AML-193 (cell line): ENCODE results near the gene TCEANC.
"Not testable (repeated sequence)": the region's sequence is repeated elsewhere in the genome, so short reads cannot be mapped to it uniquely, and the experiment has no call there.

Experiments used
- DNase-seq, 2 experiments: peaks; one replicate each; lab custom pipeline; 2025; lab: John Stamatoyannopoulos, UW

TCEANC gene, protein sequence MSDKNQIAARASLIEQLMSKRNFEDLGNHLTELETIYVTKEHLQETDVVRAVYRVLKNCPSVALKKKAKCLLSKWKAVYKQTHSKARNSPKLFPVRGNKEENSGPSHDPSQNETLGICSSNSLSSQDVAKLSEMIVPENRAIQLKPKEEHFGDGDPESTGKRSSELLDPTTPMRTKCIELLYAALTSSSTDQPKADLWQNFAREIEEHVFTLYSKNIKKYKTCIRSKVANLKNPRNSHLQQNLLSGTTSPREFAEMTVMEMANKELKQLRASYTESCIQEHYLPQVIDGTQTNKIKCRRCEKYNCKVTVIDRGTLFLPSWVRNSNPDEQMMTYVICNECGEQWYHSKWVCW

DNA sequence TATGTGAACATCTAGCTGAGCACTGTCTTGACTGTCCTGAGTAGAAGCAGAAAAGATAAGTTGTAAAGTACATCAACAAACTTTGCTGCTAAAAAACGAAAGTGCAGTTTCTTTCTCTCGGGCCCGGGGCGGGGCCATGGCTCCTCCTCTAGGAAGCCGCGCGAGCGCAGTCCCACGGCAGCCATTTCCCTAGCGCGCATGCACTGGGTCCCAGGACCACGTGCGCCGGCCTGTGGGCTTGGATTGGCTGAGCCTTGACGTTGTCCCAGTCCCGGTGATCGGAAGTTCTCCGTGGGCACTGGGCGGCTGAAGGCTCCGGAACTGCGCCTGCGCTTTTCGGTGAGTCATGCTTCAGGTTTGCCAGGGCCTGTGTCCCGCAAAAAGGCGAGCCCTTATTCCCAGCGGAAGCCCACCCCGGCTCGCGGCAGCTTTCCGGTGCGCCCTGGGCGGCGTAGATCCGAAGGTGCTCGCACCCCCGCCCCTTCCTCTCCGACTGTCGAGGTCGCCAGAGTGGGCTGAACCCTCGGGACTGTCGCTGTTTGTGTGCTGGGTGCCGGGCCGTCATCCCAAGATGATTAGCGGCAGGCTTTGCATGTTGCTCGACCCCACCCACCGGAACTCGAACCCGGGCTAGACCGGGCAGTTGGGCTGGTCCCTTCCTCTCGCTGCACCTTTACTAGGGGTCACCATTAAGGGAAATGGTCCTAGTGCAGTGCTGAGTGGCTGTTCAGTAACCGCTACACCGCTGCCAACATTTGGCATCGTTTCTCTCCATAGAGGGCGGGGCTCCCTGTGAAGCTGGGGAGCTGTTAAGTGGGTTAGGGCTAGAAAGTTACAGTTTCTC, at the start of gene TCEANC:
TCEANC (plus strand) TSS at position 292 of the 844 bp plus-strand sequence. CDS start 9,368 bp downstream, outside the sequence.
- peak; percentile 71 to 72 for DNase-seq

DNA sequence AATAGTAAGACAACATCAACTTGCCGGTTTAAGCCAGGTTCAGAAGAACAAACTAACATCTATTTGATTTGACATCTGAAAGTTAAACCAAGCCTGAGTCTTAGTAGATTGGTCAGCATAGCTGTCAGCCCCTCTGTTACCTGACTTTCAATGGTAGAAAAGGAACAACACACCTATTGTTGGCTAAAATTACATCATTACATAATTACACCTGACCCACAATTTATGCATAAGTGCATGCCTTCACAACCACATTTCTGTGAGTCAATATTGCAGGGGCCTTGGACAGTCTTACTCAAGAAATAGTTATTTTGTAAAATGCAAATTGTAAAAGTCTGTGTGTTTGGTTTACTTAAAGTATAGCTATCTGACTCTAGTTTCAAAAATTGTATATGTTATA, 47.3 kb upstream of the TCEANC start:
- no peak for DNase-seq

DNA sequence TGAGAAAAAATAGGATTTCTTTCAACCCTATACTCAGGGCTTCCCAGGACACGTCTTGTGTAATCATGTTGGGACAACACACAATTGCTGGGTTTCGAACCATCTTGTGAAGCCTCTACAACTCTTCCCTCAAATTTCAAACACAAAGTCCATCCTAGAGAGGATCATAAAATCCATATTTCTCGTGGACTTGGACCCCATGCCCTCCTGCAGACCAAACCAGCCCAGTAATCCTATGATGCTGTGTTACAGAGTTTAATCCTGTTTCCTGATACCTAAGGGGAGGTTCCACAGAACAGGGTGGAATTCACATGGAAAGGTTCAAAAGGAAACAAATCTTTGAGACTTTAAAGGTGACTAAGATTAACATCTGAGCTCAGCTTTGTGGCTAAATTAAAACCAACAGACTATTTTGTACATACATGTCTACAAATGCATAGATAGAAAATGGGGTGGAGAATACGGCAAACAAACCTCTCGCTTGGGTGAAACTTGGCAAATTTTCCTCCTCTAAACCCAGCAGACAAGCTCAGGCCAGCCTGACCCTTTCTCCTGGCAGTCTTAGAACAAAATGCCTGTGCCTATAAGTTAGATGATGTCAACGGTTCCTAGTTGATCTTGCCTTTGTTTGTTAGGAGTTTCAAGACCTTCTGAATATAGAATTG, 45.5 kb upstream of the TCEANC start:
- DNase-seq, result no peak

DNA sequence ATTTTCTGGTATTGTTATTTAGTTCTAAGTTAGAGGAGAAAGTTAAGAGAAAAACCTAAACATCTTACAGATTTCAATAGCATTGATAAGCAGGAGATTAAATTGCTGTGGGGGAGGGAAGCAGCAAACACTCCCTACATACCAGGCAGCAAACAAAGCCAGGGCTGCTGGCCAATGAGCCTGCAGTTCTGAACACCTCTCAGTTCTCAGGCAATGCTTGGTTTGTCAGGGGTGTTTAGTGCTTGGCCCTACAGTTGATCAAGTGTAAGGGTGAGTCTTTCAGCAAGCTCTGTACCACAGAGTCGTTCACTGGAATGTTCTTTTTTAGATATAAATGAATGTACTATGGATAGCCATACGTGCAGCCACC, 45.0 kb upstream of the TCEANC start:
- DNase-seq, result no peak

DNA sequence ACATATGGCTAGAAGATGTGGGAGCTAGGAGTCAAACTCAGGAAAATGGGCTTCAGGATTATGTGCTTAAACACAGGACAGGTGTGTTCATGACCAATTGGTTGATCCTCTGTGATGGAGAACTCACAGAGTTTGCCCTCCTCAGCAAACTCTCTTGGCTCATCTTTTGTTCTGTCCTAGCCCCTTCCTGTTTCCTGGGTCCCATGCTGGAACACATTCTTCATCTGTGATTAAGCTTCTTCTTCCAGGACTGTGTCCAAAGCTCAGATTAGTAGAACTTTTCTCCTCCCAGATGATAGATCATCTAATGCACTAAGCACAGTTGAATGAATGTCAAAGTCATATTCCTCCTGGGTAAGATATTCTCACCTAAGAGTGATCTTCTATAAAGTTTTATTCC, 38.8 kb upstream of the TCEANC start:
- DNase-seq, result no peak

DNA sequence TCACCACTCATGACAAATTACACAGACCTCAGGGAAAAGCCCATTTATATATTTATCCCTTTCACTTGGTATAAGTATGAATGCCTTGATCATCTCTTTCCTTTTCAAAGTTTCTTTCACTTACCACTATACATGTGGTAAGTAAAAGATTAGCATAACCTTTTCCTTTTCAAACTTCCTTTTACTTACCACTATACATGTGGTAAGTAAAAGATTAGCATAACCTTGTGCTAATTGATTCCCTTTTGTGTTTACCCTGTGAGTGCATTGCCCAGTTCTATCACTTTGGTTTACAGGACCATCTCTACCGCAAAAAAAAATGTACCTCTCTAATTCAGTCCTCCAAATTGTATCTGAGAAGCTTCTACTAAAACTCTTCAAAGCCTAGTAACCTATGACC, 32.7 kb upstream of the TCEANC start:
- DNase-seq, result no peak

DNA sequence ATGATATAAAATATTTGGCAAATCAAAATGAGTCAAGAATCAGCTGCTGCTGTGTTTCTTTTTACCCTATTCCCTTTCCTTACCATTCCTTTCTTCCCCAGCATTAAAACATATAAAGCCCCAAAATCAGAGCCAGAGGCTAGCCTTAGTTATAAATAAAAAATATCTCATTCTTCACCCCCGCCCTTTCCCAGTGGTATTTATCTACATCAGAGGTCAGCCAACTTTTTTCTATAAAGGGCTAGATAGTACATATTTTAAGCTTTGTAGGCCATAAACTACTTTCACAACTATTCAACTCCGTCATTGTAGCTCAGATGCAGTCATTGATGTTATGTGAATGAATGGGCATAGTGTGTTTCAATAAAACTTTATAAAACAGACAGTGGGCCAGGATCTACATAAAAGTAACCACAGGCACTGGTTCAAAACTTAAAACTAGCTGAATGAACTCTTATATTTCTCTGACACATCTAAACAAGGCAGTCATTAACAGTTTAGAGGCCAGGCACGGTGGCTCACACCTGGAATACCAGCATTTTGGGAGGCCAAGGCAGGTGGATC, 30.5 kb upstream of the TCEANC start:
- DNase-seq, result no peak

DNA sequence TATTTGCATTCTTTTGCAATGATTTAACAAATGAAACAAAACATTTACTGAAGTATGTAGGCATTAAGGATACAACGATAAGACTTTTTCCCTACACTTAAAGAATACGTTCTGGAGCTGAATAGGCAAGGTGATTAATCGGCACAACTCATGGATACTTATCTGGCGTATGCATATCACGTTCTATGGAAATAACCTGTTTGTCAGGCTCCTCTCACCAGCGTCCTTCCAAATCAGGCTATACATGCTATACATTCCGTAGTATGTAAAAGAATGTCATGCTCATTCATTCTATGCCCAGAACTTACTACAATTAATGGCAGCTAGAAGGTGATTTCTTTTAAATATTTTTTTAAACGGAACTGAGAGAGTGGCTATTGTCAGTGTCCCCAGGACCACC, 25.6 kb upstream of the TCEANC start:
- DNase-seq, result no peak

DNA sequence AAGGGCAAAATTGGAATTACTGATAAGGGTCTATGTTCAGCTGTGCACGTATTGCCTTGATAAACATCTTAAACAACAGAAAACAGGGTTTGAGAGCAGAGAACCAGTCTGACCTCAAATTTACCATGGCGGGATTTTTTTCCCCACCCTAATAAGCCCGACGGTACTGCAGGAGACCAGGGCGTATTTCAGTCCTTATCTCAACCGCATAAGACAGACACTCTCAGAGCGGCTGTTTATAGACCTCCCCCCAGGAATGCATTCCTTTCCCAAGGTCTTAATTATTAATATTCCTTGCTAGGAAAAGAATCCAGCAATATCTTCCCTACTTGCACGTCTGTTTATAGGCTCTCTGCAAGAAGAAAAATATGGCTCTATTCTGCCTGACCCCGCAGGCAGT, 15.7 kb upstream of the TCEANC start:
- not testable (repeated sequence) for DNase-seq

DNA sequence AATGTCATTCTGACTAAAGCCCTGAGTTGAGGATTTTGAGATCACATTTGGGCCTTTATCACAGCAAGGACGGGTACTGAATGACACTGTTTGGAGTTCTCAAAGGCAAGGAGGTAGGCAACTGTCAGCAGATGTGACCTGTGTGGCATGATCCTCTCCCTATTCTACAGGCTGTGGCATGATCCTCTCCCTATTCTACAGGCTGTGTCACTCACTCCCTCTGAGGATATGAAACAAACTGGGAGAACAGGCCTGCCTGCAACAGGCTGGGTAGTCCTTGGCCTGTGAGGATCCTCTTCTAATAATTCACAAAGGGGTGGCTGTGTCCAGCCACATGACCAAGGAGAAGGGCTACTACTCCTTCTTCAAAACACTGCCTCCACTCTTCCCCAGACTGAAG, 14.9 kb upstream of the TCEANC start:
- DNase-seq, result no peak

DNA sequence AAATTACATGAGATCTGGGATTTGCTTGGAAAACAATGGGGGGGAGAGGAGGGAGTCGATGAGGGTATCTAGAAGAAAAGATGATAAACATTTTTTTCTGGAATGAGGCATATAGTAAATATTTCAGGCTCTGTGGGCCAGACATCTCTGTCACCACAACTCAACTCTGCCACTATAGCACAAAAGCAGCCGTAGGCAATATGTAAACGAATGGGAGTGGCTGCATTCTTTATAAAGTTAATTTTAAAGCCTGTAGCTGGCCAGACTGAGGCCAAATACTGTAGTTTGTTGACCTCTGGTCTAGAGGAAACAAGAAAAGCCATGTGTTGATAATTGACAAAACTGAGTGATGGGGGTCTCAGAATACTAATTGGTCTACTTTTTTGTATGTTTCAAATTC, 14.1 kb upstream of the TCEANC start:
- no peak for DNase-seq

DNA sequence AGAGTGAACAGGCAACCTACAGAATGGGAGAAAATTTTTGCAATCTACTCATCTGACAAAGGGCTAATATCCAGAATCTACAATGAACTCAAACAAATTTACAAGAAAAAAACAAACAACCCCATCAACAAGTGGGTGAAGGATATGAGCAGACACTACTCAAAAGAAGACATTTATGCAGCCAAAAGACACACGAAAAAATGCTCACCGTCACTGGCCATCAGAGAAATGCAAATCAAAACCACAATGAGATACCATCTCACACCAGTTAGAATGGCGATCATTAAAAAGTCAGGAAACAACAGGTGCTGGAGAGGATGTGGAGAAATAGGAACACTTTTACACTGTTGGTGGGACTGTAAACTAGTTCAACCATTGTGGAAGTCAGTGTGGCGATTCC, 11.3 kb upstream of the TCEANC start:
- not testable (repeated sequence) for DNase-seq

DNA sequence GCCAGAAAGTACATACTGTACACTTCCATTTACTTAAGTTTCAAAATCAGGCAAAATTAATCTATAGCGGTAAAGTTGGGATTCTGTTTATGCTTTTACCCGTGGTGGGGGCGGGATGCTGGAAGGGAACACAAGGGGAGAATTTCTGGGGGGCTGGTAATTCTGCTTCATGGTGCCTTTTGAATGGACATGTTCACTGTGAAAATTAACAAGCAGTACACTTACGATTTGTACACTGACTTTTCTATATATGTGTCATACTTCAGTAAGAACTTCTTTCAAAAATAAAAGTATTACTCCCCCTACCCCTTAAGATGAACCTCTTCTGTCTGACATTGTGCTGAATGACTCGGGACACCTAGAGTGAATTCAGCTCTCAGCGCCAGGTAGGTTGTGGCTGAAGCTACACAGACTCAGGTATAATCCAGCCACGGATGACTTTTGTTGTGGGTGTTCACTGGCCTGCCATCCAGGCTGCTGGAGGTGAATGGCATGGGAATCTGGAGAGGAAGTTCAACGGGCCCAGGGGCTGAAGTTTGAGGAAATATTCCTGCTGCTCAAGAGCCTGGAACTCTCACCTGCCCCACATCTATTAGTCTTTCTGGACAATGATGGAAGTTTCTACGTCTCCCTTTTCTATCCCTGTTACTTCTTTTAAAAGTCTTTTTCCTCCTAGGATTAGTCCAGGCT, 7.3 kb upstream of the TCEANC start:
- no peak for DNase-seq

DNA sequence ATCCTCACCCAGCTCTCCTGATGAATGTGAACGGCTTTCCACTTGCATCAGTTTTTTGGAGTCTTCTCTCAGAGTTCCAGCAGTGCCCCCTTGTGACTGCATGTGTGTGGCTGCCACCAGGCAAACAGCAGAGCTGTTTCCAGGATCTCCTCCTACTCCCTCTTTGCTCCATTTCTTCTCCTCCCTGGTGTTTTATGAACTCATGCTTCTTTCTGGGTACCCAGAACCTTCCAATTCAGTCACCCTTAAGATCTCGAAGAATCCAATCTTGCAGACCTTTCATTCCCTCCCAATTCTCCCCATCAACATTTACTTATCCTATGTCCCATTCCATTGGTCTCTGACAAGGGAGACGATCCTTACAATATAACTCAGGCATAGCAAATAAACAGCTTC, 6.8 kb upstream of the TCEANC start:
- DNase-seq, result peak; percentile 20 to 21

DNA sequence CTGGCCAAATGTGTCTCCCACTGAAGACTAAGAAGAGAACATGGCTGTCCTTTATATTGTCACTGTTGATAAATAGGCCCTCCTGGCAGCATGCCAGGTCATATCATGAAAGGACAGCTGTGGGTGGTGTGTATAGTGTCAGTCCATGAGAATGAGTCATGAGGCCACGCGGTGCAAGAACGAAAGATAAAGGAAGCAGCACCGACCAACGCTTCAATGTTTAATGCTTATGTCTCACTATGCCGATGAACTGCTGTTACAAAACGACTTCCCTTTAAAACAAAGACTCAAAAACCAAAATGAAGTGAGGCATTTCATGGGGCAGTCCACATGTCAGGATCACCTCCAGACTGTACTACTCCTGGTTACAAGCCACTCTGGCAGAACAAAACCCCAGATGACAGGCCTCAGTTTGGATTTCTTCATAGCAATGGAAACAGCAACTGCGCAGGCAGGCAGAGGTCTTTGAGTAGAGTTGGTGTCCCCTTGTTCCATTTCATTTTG, 5.2 kb upstream of the TCEANC start:
- peak; percentile 31 to 45 for DNase-seq

DNA sequence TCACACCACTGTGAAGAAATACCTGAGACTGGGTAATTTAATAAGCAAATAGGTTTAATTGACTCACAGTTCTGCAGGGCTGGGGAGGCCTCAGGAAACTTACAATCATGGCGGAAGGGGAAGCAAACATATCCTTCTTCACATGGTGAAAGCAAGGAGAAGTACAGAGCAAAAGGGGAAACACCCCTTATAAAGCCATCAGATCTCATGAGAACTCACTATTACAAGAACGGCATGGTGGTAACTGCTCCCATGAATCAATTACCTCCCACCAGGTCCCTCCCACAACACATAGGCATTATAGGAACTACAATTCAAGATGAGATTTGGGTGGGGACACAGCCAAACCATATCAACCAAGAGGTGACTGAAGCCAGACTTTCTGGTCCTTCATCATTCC, 4.6 kb upstream of the TCEANC start:
- DNase-seq, result not testable (repeated sequence)

DNA sequence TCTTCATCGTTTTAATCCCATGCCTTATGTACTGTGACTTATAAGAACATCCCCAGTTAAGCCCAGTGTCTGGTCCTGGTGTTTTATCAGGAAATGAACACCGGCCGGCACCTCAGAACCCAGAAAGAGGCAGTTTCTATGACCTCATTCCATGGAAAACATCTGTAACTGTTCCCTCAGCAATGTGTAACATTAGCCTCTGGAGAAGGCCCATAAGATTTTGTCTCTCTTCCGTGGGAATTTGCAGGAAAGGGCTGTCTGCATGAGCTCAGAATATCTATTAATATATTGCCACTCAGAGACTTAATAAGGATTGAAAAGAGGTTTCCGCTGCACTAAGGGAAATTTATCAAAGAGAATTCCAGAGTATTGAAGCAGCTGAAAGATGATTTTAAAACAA, 3.1 kb upstream of the TCEANC start:
- DNase-seq, result no peak

DNA sequence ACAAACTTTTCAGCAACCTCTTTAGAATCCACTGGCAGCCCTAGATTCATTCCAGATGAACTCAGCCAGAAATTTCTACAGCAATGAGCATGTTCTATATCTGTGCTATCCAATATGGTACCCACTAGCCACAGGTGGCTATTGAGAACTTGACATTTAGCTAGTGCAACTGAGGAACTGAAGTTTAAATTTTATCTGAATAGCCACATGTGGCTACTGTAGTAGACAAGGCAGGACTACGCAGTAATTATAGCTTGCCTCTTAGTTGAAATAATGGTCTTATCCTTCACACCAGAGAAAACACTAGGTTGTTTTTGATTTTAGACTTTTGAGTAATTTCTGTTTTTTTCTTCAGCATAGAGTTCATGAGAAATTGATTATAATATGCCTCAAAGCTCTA, 2.6 kb upstream of the TCEANC start:
- DNase-seq, result no peak

DNA sequence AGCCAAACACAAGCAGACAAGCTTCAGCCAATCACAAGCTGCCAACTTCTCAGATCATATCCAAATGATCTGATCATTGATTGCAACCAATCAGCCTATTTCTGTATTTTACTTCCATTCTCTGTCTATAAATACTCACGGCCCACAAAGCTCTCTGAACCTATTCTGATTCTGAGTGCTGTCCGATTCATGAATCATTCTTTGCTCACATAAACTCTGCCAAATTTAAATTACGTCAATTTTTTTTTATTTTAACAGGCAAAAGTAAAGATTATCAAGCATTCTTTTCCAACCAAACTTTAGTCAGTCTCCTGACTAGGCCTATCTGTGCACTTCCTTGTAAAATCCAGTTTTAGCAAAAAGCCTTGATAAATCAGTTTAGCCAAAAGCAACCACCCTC, 1.8 kb upstream of the TCEANC start:
- DNase-seq, result no peak

DNA sequence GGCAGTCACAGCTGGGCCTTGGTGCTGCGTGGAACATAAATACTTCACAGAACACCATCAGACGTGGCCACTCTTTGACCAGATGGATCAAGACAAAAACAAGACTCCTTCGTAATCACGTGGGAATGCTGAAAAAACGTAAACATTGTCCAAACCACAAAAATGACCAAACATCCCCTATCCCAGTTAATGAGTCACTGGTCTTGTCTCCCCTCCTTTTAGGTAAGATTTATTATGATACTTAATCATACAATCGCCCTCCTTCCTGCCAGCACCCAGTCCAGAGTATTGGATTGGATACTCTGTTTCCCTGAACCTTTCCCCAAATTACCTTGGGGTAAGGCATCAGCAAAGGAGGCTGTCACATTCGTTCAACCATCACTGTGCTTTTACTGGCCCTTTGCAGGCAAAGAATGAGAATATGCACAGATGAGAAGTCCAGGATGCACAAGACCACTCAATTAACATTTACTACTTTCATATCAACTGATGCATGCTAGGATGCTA, 601 bp upstream of the TCEANC start:
- no peak for DNase-seq

DNA sequence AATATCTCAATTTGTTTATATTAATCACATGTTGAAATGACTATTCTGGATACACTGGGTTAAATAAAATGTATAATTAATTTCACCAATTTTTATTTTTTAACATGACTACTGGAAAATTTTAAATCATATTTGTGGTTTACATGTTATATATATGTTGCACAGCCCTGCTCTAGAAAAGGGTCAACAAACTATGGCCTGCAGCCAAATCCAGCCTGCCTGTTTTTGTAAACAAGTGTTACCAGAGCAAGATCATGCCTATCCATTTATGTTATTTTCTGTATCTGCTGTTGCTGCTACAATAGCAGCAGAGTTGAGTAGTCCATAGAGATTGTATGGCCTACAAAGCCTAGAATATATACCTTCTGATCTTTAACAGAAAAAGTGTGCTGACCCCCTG, 1.2 kb downstream of the TCEANC start:
- DNase-seq, result no peak

DNA sequence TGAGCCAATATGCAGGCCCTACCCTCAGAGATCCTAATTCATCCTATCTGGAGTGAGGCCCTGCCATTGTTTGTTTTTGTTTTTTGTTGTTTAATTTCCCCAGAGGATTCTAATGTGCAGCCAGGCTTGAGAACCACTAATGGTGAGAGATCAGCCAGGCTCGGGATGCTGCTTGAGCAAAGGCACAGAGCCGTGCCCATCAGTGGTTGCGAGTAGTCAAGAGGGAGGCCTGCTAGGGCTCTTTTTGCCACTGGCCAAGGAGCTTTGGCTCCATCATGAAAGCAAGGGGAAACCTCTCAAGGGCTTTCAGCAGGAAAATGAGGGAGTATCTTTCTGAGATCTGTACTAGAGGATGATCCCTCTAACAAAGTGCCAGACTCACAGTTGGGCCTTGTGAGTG, 2.7 kb downstream of the TCEANC start:
- DNase-seq, result no peak
